Measurements from ENCODE around the gene SUGCT. TPM values are rescaled to one million over a fixed set of nuclear protein-coding genes. Genes with fewer than 3 reads are reported as not detected.

The SUGCT gene
- total RNA-seq, 2 experiments from 2014 or later, result 0.95 to 1.2 TPM

DNA sequence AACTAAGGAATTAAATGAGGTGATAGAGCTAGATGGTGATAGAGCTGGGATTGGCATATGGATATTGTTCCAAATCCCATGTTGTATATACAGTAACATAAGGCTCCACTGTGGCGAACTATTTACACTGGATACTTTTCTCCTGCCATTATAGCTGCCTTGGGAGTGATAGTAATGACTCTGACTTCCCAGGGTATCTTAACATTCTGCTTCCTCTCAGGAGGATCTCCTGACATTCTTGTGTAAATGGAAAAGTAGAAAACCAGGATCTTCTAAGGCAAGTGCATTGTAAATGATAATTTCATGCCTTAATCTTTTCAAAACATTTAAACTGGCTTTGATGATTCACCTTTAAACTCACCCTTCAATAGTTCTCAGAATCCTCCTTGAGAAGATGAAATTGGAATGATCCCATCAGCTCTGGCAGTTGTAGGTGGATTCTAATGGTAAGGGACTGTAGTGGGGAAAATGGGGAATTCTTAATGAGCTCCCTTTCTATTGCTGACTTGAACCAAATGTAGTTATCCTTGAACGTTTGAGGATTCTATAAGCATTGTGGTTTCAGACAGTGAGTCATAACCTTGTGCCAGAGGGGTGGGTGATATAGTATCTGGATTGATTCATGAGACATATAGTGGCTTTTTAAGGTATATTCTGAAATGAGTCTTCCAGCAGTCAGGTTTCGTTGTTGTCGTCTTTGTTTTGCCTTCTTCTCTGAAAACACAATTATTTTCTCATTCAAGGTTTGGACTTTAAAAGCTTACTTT lies 450.0 kb downstream of the SUGCT start:
- DNase-seq (no peak), ATAC-seq (ENCODE audit: poor library complexity) (no peak)
- H3K4me1 ChIP-seq (ENCODE audit: insufficient read depth, low read length), result no peaks in the 10 kb centered on the region
- intact Hi-C loops (cut with DNase I, micrococcal nuclease), result no loop called here
- no peaks in the 10 kb centered on the region for H3K27me3 ChIP-seq (ENCODE audit: control insufficient read depth in 1 of 2, insufficient read depth in 2 of 2, low read length in 2 of 2)
- Mint-ChIP-seq H3K27me3 (no peaks in the 10 kb centered on the region), H3K4me1 (ENCODE audit: low read depth) (no peaks in the 10 kb centered on the region), H3K4me3 (no peak overlapping the region), H3K36me3 (ENCODE audit: low read depth) (no peaks in the 10 kb centered on the region), H3K9me3 (no peaks in the 10 kb centered on the region), H3K27ac (no peak overlapping the region)
- no peak overlapping the region for H3K27ac ChIP-seq (ENCODE audit: low read depth in 1 of 2, low read length in 2 of 2)
- no peak overlapping the region for H3K4me3 ChIP-seq (ENCODE audit: low read length)
- TF ChIP-seq CTCF (IDR thresholded peaks at IDR 0.05), result no peak
- ChIA-PET POLR2A (no interaction called here), CTCF (no interaction called here)
- peaks cover 0 to 3% of the 10 kb centered on the region in 2 experiments for H3K9me3 ChIP-seq (ENCODE audit: control insufficient read depth in 1 of 2, insufficient read depth in 1 of 2, low read length in 2 of 2)
- H3K36me3 ChIP-seq (ENCODE audit: insufficient read depth, low read length), result no peaks in the 10 kb centered on the region

DNA sequence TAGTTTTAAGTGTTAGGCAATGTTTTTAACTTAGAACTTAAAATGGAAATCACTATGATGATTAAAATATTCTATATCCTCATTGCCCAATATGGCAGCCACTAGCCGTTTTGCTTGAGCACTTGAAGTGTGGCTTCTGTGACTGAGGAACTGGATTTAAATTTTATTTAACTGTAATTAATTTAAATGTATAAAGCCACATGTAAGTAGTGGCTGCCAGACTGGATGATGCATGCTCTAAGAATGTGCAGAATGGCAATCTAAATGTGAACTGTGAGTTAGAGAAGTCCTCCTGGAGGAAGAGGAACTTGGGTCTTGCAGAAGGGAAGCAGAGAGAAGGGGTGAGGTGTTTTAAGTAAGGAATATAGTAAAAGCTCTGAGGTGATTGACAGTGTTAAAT lies 451.4 kb downstream of the SUGCT start:
- Mint-ChIP-seq H3K36me3 (ENCODE audit: low read depth) (no peaks in the 10 kb centered on the region), H3K9me3 (no peaks in the 10 kb centered on the region), H3K27me3 (no peaks in the 10 kb centered on the region), H3K27ac (no peak overlapping the region), H3K4me1 (ENCODE audit: low read depth) (no peaks in the 10 kb centered on the region), H3K4me3 (no peak overlapping the region)
- H3K4me1 ChIP-seq (ENCODE audit: insufficient read depth, low read length), result no peaks in the 10 kb centered on the region
- ChIA-PET CTCF (no interaction called here), POLR2A (no interaction called here)
- no peak overlapping the region for H3K27ac ChIP-seq (ENCODE audit: low read depth in 1 of 2, low read length in 2 of 2)
- no peaks in the 10 kb centered on the region for H3K36me3 ChIP-seq (ENCODE audit: insufficient read depth, low read length)
- peaks cover 0 to 3% of the 10 kb centered on the region in 2 experiments for H3K9me3 ChIP-seq (ENCODE audit: control insufficient read depth in 1 of 2, insufficient read depth in 1 of 2, low read length in 2 of 2)
- TF ChIP-seq CTCF (IDR thresholded peaks at IDR 0.05), result no peak
- H3K4me3 ChIP-seq (ENCODE audit: low read length), result no peak overlapping the region
- DNase-seq (no peak), ATAC-seq (ENCODE audit: poor library complexity) (no peak)
- intact Hi-C loops (cut with DNase I, micrococcal nuclease), result no loop called here
- no peaks in the 10 kb centered on the region for H3K27me3 ChIP-seq (ENCODE audit: control insufficient read depth in 1 of 2, insufficient read depth in 2 of 2, low read length in 2 of 2)

DNA sequence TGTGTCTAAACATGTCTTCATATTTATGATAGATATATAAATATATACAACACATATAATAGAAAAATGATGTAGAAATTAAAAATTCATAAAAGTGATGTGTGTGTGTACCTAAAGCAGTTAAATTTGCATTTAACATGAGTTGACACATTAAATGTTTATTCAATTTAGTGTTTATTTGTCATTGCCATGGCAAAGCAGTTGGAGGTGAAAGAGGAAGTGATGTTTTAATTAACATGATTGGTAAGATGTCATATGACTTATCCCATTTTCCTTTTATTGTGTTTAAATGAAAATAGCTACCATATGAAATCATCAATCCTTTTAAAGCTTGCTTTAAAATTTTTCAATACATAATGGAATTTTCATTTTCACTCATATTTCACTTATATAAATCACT lies 452.6 kb downstream of the SUGCT start:
- peaks cover 0 to 3% of the 10 kb centered on the region in 2 experiments for H3K9me3 ChIP-seq (ENCODE audit: control insufficient read depth in 1 of 2, insufficient read depth in 1 of 2, low read length in 2 of 2)
- no peak overlapping the region for H3K27ac ChIP-seq (ENCODE audit: low read depth in 1 of 2, low read length in 2 of 2)
- no peaks in the 10 kb centered on the region for H3K4me1 ChIP-seq (ENCODE audit: insufficient read depth, low read length)
- H3K27ac Mint-ChIP-seq, result no peak overlapping the region
- CTCF ChIA-PET, result interaction anchor here (0.5 kb wide), 1 partner anchor 223 kb away, joined by 3 read pairs; no protein-coding TSS in a partner anchor
- no peak overlapping the region for H3K4me3 Mint-ChIP-seq
- no peaks in the 10 kb centered on the region for H3K4me1 Mint-ChIP-seq (ENCODE audit: low read depth)
- no peaks in the 10 kb centered on the region for H3K36me3 Mint-ChIP-seq (ENCODE audit: low read depth)
- H3K27me3 ChIP-seq (ENCODE audit: control insufficient read depth in 1 of 2, insufficient read depth in 2 of 2, low read length in 2 of 2), result no peaks in the 10 kb centered on the region
- TF ChIP-seq CTCF (IDR thresholded peaks at IDR 0.05), result no peak
- DNase-seq, result no peak
- H3K36me3 ChIP-seq (ENCODE audit: insufficient read depth, low read length), result no peaks in the 10 kb centered on the region
- no peak overlapping the region for H3K4me3 ChIP-seq (ENCODE audit: low read length)
- intact Hi-C loops (cut with DNase I, micrococcal nuclease), result no loop called here
- H3K27me3 Mint-ChIP-seq, result no peaks in the 10 kb centered on the region
- no peak for ATAC-seq (ENCODE audit: poor library complexity)
- POLR2A ChIA-PET, result no interaction called here
- no peaks in the 10 kb centered on the region for H3K9me3 Mint-ChIP-seq
